Epithelial cell of proximal tubule (primary cell): Measurements from ENCODE around the gene CD93. TPM values are rescaled to one million over a fixed set of nuclear protein-coding genes. Genes with fewer than 3 reads are reported as not detected.

Experiments
- DNase-seq: peaks from one replicate; pipeline ENCODE4 v3.0.0-alpha.2; 2011; ENCODE audit warnings: low read depth
- H3K4me3 ChIP-seq: 2 replicates; pipeline ENCODE4 v1.5.1; 2011; ENCODE audit warnings: low read depth, mild to moderate bottlenecking, low read length
- total RNA-seq: library from RNA; depleted of rRNA; stranded (reverse); fragments of >200 nt; gene quantifications from 2 replicates; pipeline ENCODE4 v1.2.3, GENCODE V29; 2015
- TF ChIP-seq, protein P1 (sequence below): conservative IDR thresholded peaks from 2 replicates; pipeline ENCODE4 v1.5.1; 2012; ENCODE audit warnings: low read depth, mild to moderate bottlenecking, low read length

CD93 gene
- total RNA-seq, 1 donor from 2014 or later: 0.06 TPM

DNA sequence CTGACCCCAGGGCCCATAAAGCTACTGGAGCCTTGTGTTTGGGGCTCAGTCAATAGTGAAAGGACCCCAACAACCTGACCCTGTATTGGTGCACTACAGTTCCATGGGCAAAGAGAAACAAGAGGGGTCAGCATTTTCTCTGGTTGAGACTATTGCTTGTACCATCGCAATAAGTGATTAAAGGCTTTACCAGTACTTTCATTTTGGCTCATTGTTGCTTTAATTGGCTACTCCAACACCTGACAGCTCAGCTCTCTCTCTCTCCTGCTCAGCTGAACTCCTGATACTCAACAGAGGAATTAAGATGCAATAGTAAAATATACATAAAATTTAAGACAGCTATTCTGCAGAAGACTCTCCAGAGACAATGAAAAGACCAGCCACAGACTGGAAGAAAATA lies 17.8 kb downstream of the CD93 start:
- H3K4me3 ChIP-seq: no peak overlapping the region
- TF ChIP-seq, protein P1, sequence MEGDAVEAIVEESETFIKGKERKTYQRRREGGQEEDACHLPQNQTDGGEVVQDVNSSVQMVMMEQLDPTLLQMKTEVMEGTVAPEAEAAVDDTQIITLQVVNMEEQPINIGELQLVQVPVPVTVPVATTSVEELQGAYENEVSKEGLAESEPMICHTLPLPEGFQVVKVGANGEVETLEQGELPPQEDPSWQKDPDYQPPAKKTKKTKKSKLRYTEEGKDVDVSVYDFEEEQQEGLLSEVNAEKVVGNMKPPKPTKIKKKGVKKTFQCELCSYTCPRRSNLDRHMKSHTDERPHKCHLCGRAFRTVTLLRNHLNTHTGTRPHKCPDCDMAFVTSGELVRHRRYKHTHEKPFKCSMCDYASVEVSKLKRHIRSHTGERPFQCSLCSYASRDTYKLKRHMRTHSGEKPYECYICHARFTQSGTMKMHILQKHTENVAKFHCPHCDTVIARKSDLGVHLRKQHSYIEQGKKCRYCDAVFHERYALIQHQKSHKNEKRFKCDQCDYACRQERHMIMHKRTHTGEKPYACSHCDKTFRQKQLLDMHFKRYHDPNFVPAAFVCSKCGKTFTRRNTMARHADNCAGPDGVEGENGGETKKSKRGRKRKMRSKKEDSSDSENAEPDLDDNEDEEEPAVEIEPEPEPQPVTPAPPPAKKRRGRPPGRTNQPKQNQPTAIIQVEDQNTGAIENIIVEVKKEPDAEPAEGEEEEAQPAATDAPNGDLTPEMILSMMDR: no peak
- DNase-seq: no peak

DNA sequence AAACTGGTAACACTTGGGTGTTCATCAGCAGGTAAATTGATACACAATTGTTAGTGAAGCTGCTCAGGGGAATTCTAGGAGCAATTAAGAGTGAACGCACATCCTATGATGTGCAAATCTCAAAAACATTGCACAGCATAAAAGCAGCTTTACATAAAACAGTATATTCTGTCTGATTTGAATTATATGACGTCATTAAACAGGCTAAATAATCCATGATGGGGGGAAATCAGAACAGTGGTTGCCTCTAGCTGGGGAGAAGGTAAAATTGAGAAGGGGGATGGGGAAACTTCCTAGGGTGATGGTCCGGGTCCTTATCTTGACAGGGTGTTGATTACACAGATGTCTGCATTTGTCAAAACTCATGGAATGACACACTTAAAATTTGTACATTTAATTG lies 19.4 kb downstream of the CD93 start:
- no peak overlapping the region for H3K4me3 ChIP-seq
- no peak for DNase-seq
- TF ChIP-seq, protein P1: no peak

DNA sequence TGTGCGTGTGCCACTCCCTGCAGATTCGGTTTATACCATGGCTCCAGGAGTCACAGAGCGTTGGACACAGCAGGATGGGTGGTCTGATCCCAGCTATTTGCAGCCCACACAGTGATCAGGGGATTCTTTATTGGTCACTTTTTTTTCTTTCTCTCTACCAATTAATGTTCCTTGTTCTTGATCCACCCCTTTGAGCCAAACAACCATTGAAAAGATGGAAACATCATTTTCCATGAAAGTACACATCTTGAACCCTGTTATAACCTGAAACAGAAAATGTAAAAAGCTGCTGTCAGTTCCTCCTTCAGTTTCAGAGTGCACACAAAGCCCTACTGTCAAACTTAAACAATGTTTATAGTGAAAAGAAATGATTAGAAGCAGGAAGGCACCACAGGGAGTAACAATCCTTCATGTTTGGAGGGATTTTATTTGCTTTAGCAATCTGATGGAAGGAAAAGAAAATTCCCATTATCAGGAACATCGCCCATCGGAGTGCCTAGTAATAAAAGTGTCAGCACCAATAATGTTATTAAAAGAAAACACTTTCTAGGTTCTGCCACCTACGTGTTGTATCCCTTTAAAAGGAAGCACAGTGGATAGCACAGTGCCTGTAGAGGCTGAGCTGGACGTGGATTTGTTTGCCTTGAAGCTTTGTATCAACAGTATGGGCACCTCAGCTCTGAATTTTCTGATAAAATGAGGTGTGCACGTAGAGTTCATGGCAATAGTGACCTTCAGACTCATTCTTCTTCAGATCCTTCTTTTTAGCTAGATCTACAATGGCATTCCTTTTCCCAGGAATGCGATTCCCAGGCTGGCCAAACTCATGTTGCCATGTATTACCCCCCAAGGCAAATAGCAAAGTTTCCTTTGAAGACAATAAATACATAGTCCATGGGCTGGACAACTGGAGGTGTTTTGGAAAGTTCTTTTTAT lies 20.6 kb downstream of the CD93 start:
- DNase-seq: no peak
- no peak overlapping the region for H3K4me3 ChIP-seq
- TF ChIP-seq, protein P1: no peak

DNA sequence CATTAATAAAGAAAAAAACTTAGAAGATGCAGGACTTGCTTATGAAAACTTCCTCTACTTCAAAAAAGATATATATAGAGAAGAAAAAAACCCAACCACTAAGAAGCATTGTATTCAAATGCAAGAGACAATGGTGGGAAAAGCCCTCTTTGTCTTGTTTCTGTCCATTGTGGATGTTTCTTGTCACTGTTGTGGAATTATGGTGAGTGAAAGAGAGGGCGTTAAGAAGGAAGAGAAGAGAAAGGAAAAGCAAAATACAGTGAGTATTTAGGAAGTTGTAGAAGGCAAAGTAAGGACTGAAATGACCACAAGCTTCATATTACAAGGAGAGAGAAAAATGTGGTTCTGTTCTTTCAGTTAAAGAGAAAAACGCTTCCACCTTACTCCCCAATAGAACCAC lies 22.5 kb downstream of the CD93 start:
- TF ChIP-seq, protein P1: no peak
- no peak overlapping the region for H3K4me3 ChIP-seq
- DNase-seq: no peak

DNA sequence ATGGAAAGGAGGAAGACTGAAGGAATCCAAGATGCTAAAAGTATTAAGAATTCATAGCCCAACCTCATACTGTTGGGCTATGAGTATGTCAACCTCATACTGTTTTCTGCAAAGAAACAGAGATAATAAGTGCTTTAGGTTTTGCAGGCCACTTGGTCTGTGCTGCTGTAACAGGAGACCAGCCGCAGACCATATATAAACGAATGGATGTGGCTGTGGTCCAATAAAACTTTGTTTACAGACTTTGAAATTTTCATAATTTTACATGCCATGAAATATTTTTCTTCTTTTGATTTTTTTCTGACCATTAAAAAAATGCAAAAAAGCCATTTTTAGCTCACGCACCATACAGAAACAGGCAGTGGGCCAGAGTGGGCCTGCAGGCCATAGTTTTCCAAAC lies 23.0 kb downstream of the CD93 start:
- TF ChIP-seq, protein P1: no peak
- no peak overlapping the region for H3K4me3 ChIP-seq
- DNase-seq: no peak

DNA sequence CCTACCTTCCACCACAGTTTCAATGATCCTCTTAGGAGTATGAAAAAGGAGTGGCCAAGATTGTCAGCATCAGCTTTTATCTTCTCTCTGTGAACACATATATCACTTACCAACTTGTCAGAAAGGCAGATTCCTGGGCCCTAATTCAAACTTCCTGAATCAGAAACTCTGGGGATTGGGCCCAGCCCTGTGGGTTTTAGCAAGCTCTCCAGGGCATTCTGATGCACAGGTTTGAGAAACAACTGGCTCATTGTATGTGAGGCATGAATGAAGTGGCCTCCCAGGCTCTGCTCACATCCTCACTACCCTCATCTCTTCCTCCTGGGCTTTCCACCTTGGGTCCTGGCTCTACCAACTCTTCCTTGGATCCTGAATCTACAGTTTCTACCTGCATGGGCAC lies 23.5 kb downstream of the CD93 start:
- H3K4me3 ChIP-seq: no peak overlapping the region
- DNase-seq: no peak
- TF ChIP-seq, protein P1: no peak
